Activated naive CD4-positive, alpha-beta T cell treated with anti-CD3 and anti-CD28 coated beads, Interleukin-2, amount 50 U/mL, for 72 hours (primary cell): ENCODE measurements around the gene SPEF2. TPM values are rescaled to one million over a fixed set of nuclear protein-coding genes. Genes with fewer than 3 reads are reported as not detected.

Experiments used
- ATAC-seq, 2 donors: fragments of 150-1000 bp; cut with Tn5 transposase; 2 replicates each; pipeline ENCODE4 v1.10.0; 2021; ENCODE audit warnings: mild to moderate bottlenecking in 2 of 2, moderate library complexity in 2 of 2
- DNase-seq, 2 donors: peaks; one replicate each; pipeline ENCODE4 v3.0.0; 2021 to 2022; ENCODE audit warnings: low spot score in 2 of 2
- H3K27ac Mint-ChIP-seq, 2 donors: one replicate each; pipeline ENCODE4 v1.8.0; 2022; ENCODE audit warnings: mild to moderate bottlenecking in 2 of 2, mixed read lengths in 2 of 2
- H3K36me3 Mint-ChIP-seq, 2 donors: one replicate each; pipeline ENCODE4 v1.8.0; 2022; ENCODE audit warnings: mixed read lengths in 2 of 2
- H3K9me3 Mint-ChIP-seq, 2 donors: one replicate each; pipeline ENCODE4 v1.8.0; 2022; ENCODE audit warnings: mixed read lengths in 2 of 2
- total RNA-seq, 2 donors: library from RNA; stranded (reverse); gene quantifications; one replicate each; pipeline ENCODE4 v1.2.3, GENCODE V29; 2022

SPEF2 gene
- total RNA-seq, 2 donors from 2014 or later, result 3.2 to 31.2 TPM

DNA sequence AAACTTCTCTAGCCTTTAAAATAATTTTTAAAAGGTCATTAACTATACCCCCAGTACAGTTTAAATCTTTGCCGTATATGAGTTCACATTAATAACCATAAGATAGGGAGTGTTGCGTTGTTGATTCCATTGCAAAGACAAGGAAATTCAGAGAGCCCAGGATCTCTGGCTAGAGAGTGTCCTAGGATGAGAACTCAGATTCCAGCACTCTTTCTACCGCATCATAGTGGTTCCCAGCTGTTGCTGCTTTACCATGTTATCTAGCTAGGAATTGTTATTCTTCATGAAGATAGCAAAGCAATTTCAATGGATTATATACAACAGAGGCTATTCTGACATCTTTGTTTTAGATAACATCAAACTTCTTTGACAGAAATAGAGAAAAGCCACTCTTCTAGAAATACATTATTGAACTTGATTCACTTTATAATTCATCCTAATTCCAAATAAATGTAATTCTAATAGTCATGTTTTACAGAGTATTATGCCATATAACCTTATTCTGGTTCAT is 160.7 kb downstream of the SPEF2 start:
- H3K36me3 Mint-ChIP-seq, result peaks cover 5 to 13% of the 10 kb centered on the region in 2 donors
- H3K27ac Mint-ChIP-seq, result peak overlapping the region in 1 of 2 donors; percentile 68
- ATAC-seq, result no peak
- no peak for DNase-seq
- peaks cover 0 to 8% of the 10 kb centered on the region in 2 donors for H3K9me3 Mint-ChIP-seq

DNA sequence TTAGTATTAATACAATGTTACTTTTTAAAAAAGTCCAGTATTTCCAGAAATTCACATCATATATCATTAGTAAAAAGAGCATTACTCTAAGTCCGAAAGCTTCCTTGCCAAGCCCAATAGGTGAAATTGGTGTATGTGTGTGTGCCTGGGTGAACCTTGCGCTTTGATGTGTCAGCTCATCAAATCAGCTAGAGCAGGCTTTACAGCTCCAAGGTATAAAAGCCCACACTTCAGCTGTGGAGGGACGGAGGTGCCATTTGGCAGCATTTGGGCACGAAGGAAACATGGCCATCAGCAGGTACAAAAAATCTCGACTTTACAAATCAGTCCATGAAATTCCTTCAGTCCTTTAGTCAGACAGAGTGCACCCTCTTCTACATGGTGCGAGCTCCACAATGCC is 162.6 kb downstream of the SPEF2 start:
- ATAC-seq (peak; percentile 42 to 49), DNase-seq (peak; percentile 57)
- peaks cover under 1 to 5% of the 10 kb centered on the region in 2 donors for H3K36me3 Mint-ChIP-seq
- H3K9me3 Mint-ChIP-seq, result peaks cover 0 to 4% of the 10 kb centered on the region in 2 donors
- peak overlapping the region; percentile 69 to 92 for H3K27ac Mint-ChIP-seq

DNA sequence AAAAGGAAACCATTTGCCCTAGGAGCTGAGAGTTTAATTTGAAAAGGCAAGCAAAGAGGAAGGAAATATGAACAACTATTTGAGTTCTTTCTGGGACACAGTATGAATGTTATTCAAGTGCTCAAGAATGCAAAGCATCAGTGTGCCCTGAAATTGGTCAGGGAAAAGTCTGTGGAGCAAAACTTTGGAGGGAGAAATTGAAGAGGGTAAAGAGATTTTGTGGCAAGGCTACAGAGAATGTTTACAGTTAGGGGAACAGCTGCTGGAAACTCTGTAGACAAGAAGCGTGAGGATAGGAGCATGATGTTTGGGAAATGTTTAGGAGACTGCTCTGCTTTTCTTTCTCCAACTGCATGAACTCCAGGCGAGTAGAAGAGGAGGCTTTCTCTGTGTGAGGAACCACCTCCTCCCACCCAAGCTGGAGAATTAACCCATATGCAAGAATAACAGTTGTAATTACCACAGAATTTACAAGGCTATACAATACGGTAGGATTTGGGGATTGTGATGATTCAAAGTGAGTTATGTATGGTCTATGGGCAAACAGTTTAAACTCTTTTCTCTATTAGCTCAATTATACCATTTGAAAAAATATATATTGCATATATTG is 163.6 kb downstream of the SPEF2 start:
- DNase-seq, result no peak
- ATAC-seq, result no peak
- H3K27ac Mint-ChIP-seq, result peak overlapping the region; percentile 69 to 92
- H3K36me3 Mint-ChIP-seq, result no peaks in the 10 kb centered on the region
- H3K9me3 Mint-ChIP-seq, result no peaks in the 10 kb centered on the region

DNA sequence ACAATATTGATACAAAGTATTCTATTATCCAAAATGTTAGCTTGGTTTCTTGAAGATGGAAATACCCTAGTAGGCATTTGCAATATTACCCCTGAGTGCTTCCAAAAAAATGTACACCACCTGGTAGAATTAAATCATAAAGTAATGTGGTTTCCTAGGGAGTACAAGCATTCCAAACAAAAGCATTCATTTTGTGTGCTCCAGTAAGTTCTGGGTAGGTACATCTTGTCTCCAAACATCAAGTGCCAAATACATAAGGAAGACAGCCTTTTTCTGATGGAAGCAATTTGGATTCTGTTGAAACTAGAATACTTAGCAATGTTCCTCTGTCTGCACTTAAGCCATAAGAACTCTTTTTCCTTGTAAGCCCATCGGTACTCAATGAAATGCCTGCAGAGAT is 165.9 kb downstream of the SPEF2 start:
- H3K27ac Mint-ChIP-seq, result peak overlapping the region; percentile 88 to 97
- ATAC-seq (no peak), DNase-seq (no peak)
- H3K9me3 Mint-ChIP-seq, result peaks cover 0 to 3% of the 10 kb centered on the region in 2 donors
- peaks cover 7 to 17% of the 10 kb centered on the region in 2 donors for H3K36me3 Mint-ChIP-seq

DNA sequence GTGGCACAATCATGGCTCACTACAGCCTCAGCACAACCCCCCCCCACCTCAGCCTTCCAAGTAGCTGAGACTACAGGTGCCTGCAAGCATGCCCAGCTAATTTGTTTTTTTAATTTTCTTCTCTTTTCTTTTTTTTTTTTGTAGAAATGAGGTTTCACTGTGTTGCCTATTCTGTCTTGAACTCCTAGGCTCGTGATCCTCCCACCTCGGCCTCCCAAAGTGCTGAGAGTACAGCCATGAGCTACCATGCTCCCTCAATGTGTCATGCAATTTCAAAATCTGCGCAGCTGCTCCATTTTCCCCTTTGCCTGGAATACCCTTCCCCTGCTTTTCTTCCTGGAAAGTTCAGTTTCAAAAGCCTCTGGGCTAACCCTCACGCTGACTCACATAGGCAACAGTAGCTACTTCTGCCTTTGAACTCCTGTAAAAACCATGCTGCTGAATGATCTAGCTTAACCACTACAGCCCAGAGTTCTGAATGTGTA is 168.0 kb downstream of the SPEF2 start:
- H3K9me3 Mint-ChIP-seq, result peaks cover 0 to 4% of the 10 kb centered on the region in 2 donors
- H3K36me3 Mint-ChIP-seq, result peaks cover 12 to 28% of the 10 kb centered on the region in 2 donors
- peak; percentile 83 to 84 for ATAC-seq
- DNase-seq, result peak; percentile 61 to 80
- peak overlapping the region; percentile 88 to 95 for H3K27ac Mint-ChIP-seq

DNA sequence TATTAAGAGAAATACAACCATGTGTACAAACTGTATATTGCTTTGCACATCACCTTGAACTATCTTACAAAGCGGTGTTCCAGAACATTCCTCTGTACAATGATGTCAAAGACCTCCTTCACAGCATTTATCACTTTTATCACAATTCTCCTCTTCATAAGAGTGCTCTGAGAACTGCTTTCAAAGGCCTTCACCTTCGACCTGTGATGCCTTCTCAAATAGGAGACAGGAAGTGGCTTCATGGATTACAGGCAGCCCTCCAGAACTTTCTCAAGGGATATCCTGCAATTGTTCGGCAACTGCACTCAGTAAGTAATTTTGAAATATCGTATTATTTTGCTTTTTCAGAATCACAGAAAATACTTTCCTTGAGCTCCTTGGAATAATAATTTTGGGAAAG is 171.1 kb downstream of the SPEF2 start:
- peak overlapping the region in 1 of 2 donors; percentile 86 for H3K27ac Mint-ChIP-seq
- no peak for ATAC-seq
- H3K36me3 Mint-ChIP-seq, result peaks cover 17 to 28% of the 10 kb centered on the region in 2 donors

DNA sequence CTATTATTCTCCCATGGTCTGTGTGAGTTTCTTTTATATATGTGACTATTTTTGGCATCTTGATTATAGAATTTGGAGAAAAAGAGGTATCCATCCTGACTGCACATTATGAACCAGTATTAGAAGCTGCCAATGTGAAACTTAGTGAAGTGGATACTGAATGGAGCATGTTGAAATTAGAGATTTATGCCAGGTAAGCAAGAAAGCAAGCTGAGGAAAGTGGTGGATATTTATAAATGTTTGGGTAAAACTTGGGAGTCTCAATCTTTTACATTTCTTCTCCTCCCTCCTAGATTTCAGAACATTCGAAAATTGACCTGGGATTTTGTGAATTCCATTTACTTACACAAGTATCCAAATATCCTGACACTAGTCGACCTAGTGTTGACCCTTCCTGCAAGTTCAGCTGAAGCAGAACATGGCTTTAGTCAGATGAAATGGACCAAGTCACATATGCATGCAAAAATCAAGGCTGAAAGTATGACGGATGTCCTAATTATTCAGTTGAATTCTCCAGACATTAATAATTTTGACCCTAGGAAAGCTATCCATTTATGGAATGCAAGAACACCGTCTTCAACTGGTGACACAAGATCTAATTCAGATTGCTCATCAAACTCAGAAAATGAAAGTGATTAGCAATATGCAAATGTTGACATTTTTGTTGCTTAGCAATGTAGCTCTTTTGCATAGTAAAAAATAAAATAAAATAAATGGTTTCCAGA is 172.2 kb downstream of the SPEF2 start:
- no peak for DNase-seq
- Mint-ChIP-seq H3K36me3 (peaks cover 17 to 28% of the 10 kb centered on the region in 2 donors), H3K27ac (peak overlapping the region; percentile 86 to 97), H3K9me3 (peaks cover 0 to 4% of the 10 kb centered on the region in 2 donors)
- no peak for ATAC-seq

More for the DNA sequence above, 171.1 kb downstream of the SPEF2 start:
- H3K9me3 Mint-ChIP-seq, result peaks cover 0 to 4% of the 10 kb centered on the region in 2 donors
- no peak for DNase-seq

DNA sequence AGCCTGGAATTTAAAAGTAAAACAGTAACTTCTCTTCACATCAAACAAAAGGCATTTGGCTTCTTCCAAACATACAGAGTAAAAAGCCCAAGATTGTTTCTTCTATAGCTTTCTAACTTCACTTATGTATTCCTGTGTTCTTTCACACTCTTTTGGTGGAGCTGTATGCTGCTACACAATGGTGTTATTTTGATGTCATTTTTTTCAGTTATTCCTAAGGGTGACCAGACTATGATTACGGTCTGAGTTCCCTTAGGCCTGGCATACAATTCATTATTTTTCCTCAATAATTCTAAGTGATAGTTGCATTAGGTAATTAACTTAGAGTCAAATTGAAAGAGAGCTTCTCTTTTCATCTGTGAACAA is 172.8 kb downstream of the SPEF2 start:
- no peak for ATAC-seq

DNA sequence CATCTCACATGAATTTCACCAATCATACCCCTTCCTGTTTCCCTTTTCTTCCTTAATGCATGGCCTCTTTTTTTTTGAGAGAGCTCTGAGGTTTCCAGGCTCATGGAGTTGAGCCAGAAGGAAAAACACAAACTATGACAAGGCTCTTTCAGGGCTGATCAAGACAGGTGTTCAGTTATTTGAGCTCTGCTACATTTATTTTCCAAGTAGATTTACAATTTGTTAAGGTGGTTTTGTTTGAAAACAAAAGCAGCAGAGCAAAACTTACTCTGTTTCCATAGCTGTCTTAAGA is 176.6 kb downstream of the SPEF2 start:
- peak overlapping the region; percentile 93 to 99 for H3K27ac Mint-ChIP-seq
- no peak for ATAC-seq
- DNase-seq, result no peak
- H3K9me3 Mint-ChIP-seq, result no peaks in the 10 kb centered on the region
- H3K36me3 Mint-ChIP-seq, result peaks cover 24 to 29% of the 10 kb centered on the region in 2 donors

More for the DNA sequence above, 172.8 kb downstream of the SPEF2 start:
- Mint-ChIP-seq H3K36me3 (peaks cover 17 to 28% of the 10 kb centered on the region in 2 donors), H3K9me3 (peaks cover 0 to 4% of the 10 kb centered on the region in 2 donors), H3K27ac (peak overlapping the region; percentile 86 to 97)
- no peak for DNase-seq

DNA sequence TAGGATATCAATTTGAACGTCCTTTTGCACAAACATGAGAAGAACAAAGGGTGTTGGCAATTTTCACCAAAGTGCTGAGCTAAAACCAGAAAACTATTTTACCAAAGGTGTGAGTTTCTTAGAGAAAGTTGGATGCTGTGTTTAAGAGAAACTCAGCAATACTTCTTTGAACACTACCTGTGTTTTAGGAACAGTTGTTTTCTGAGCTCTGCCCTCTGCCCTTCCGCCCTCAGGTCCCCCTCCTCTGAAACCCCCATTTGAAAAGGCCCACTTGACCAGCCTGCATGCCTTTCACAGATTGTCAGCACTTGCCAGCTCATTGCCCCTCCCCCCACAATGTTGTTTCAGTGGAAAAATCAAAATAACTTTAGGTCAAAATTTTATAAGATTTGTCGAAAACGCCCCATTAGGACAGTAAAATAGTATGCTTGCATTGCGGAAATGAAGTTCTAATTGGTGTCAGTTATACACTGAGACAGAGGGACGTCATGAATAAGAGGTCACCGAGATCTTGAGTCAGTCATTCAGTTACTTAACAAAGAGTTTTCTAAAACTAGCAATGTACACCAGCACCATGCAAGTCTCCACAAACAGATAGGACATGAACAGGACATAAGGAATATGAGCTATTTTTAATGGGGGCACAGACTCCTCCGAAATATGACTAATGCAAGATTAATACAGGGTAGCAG is 177.2 kb downstream of the SPEF2 start:
- no peak for DNase-seq
- Mint-ChIP-seq H3K27ac (peak overlapping the region; percentile 93 to 99), H3K36me3 (peaks cover 21 to 31% of the 10 kb centered on the region in 2 donors), H3K9me3 (no peaks in the 10 kb centered on the region)
- ATAC-seq, result peak; percentile 4 to 52

DNA sequence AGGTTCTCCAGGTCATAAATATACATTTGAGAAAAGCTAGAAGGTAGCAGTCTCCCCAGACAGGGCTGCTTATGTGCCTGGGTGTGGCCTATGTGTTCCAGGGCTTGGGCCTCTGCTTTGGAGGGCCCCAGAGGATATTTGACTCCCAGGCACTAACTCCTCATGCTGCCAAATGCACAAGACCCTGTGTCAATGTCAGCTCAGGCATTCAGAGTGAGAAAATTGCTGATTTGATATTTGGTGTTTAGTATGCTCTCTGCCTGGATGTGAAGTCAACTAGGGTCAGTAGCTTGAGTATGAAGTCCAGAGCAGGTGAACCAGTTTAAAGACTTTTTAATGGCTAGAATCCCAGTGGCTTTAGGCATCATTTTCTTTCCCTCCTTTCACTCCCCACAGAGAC is 181.5 kb downstream of the SPEF2 start:
- peaks cover 21 to 56% of the 10 kb centered on the region in 2 donors for H3K36me3 Mint-ChIP-seq
- no peaks in the 10 kb centered on the region for H3K9me3 Mint-ChIP-seq
- DNase-seq, result no peak
- no peak for ATAC-seq
- H3K27ac Mint-ChIP-seq, result peak overlapping the region in 1 of 2 donors; percentile 93

DNA sequence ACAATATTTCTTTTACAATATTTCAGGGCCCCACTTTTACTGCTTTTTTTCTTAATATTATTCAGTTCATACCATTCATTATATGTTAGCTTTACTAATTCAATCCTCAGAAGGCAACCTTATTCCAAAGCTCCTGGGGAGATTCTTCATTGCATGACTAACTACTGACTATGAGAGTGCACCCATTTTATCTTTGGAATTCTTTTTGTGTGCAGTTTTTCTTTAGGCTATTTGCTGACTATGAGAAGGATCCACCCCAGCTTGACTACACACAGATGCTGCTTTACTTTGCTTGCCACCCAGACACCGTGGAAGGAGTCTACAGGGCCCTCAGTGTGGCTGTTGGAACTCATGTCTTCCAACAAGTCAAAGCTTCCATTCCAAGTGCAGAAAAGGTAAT is 182.1 kb downstream of the SPEF2 start:
- no peak overlapping the region for H3K27ac Mint-ChIP-seq
- no peak for ATAC-seq
- H3K36me3 Mint-ChIP-seq, result peaks cover 21 to 56% of the 10 kb centered on the region in 2 donors
- DNase-seq, result no peak
- H3K9me3 Mint-ChIP-seq, result no peaks in the 10 kb centered on the region

DNA sequence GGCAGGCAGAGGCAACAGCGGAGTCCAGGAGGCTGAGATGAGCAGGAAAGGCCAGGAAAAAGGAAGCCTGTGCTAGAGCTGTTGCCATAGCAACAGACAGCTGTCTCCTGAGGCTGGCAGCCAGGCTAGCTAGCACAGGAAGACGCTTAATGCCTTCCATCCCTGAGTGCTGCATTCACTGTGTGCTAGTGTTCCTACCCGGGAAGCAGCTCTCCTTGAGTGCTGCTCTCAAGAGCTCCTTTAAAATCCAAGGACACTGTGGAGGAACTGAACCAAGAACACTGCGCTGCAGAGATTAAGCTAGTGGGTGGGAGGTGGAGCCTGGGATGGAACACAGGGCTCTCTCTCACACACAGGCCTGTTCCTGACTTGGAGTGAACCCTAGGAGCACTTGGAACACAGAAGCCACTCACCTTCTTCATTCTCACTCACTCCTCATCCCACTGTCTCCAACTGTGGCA is 185.6 kb downstream of the SPEF2 start:
- DNase-seq, result no peak
- ATAC-seq, result peak; percentile 32 to 70
- peaks cover 5 to 59% of the 10 kb centered on the region in 2 donors for H3K36me3 Mint-ChIP-seq
- H3K9me3 Mint-ChIP-seq, result no peaks in the 10 kb centered on the region
- H3K27ac Mint-ChIP-seq, result peak overlapping the region; percentile 70 to 92

DNA sequence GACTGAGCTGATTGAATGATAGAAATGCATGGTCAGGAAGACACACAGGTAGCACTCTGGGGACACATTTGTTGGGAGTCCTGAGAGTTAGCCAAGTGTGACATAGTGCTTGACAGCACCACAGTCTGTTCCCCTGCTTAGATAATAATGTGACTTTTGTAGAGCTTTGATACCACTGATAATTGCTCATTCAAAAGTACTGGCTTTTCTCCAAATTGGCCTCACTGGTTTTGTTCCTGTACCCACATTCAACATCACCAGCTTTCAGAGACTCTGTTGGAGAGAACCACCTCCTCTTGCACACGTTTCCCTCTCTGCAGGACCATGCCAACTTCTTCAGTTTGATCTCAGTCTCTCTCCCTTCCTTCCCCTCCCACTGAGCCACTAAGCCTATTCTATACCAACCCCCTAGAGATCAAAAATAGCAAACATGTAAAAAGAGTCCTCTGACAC is 186.6 kb downstream of the SPEF2 start:
- peak overlapping the region; percentile 62 to 70 for H3K27ac Mint-ChIP-seq
- no peak for DNase-seq
- ATAC-seq, result peak; percentile 28 to 50
- peaks cover 0 to 5% of the 10 kb centered on the region in 2 donors for H3K9me3 Mint-ChIP-seq
- H3K36me3 Mint-ChIP-seq, result peaks cover 5 to 53% of the 10 kb centered on the region in 2 donors

DNA sequence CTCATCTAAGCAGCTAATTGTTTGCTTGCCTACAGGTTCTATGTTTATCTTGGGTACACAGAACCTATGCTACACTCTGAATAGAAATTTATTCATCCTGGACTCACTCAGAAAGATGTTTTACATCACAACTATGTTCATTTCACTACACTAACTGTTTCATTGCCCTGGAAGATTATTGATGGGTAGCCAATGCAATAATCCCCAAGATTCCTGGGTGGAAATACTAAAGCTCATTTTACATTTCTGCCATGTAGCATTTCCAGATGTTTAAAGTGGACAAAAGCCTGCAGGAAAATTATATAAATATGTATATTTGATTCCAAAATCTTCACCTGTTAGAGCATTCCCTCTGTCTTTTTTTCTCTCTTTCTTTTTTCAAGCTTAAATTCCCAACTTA is 187.2 kb downstream of the SPEF2 start:
- H3K27ac Mint-ChIP-seq, result peak overlapping the region; percentile 62 to 70

DNA sequence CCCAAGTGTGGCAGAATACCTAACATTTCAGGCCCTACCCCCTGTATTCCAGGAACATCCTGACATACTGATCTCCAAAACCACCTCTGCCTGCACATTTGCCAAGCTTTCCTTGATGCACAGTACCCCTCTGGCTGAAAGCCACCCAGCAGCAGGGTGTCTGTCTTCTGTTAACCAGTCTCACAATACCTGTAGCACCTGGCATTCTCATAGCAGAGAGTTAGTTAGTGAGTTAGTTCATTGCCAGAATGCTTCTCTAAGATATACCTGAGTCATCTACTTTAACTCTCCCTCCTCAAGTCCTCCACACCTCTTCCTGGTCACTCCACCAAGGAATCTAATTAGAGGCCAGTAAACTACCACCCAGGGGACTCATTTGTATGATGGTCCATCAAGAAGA is 192.9 kb downstream of the SPEF2 start:
- Mint-ChIP-seq H3K36me3 (peaks cover 0 to 20% of the 10 kb centered on the region in 2 donors), H3K27ac (peak overlapping the region; percentile 94 to 100), H3K9me3 (peaks cover 0 to 7% of the 10 kb centered on the region in 2 donors)
- ATAC-seq (peak; percentile 21 to 65), DNase-seq (no peak)

More for the DNA sequence above, 187.2 kb downstream of the SPEF2 start:
- DNase-seq, result no peak
- ATAC-seq, result peak in 1 of 2 donors; percentile 37
- peaks cover 0 to 7% of the 10 kb centered on the region in 2 donors for H3K9me3 Mint-ChIP-seq
- H3K36me3 Mint-ChIP-seq, result peaks cover 5 to 51% of the 10 kb centered on the region in 2 donors
